Upper lobe of left lung (tissue), 4 donors: Measurements from ENCODE around the gene CRYZL1.

ENCODE experiments used
- CTCF ChIP-seq, 6 experiments: fragments of 450-650 bp in 4 of 6; fragments of 200-600 bp in 2 of 6; sonication (generic) in 2 of 6; IDR thresholded peaks; one replicate each; pipeline ENCODE4 v1.5.1; 2016 to 2019; ENCODE audit warnings: antibody characterized with exemption in 6 of 6
- EP300 ChIP-seq, 4 donors: sonication (generic); formaldehyde crosslinking; IDR thresholded peaks; one replicate each; pipeline ENCODE4 v1.5.1; 2017; ENCODE audit warnings: antibody characterized with exemption in 4 of 4, control low read depth in 2 of 4

GRCh38 chr21:33543505-33544129 lies 97.9 kb downstream of the CRYZL1 start:
- TF ChIP-seq CTCF (IDR thresholded peaks at IDR 0.05), result no peak
- TF ChIP-seq EP300 (IDR thresholded peaks at IDR 0.05), result no peak
